ENCODE results near the gene RLBP1. TPM values are rescaled to one million over a fixed set of nuclear protein-coding genes. Genes with fewer than 3 reads are reported as not detected.
A peak's percentile ranks its signal among the peaks of the same experiment; 100 is the strongest.

RLBP1 gene
- total RNA-seq, 4 donors from 2014 or later = not detected

GRCh38 chr15:89217686-89218376, 3.5 kb downstream of the RLBP1 start:
- no peak for DNase-seq (ENCODE audit: low spot score)
- TF ChIP-seq CTCF (IDR thresholded peaks at IDR 0.05) = no peak
- ATAC-seq (ENCODE audit: low FRiP score) = no peak

- ATAC-seq (ENCODE audit: low FRiP score) = no peak
- DNase-seq (ENCODE audit: low spot score) = no peak
- no peak for TF ChIP-seq CTCF (IDR thresholded peaks at IDR 0.05)
Measured at GRCh38 chr15:89217031-89217430, 4.3 kb downstream of the RLBP1 start.

GRCh38 chr15:89215627-89216026, 5.8 kb downstream of the RLBP1 start:
- DNase-seq (ENCODE audit: low spot score) (no peak), ATAC-seq (ENCODE audit: low FRiP score) (no peak)
- TF ChIP-seq CTCF (IDR thresholded peaks at IDR 0.05) = no peak

GRCh38 chr15:89211678-89212170, 9.7 kb downstream of the RLBP1 start:
- no peak for TF ChIP-seq CTCF (IDR thresholded peaks at IDR 0.05)
- DNase-seq (ENCODE audit: low spot score) = no peak
- ATAC-seq (ENCODE audit: low FRiP score) = no peak

- TF ChIP-seq CTCF (IDR thresholded peaks at IDR 0.05) = no peak
- no peak for DNase-seq (ENCODE audit: low spot score)
- ATAC-seq (ENCODE audit: low FRiP score) = no peak
Measured at GRCh38 chr15:89209057-89209456, 12.3 kb downstream of the RLBP1 start.

- ATAC-seq (ENCODE audit: low FRiP score) = no peak
- no peak for TF ChIP-seq CTCF (IDR thresholded peaks at IDR 0.05)
- DNase-seq (ENCODE audit: low spot score) = no peak
Measured at GRCh38 chr15:89208256-89208655, 13.1 kb downstream of the RLBP1 start.

- peak in 2 of 3 donors; percentile 78 to 80 for TF ChIP-seq CTCF (IDR thresholded peaks at IDR 0.05)
- peak; percentile 89 for ATAC-seq (ENCODE audit: low FRiP score)
Measured at GRCh38 chr15:89206908-89207331, 14.5 kb downstream of the RLBP1 start.

More at GRCh38 chr15:89206908-89207331, 14.5 kb downstream of the RLBP1 start:
- DNase-seq (ENCODE audit: low spot score) = peak; percentile 58
